Pancreas (tissue), 10 donors: ENCODE measurements around the gene SIGLEC8. TPM values are rescaled to one million over a fixed set of nuclear protein-coding genes. Genes with fewer than 3 reads are reported as not detected.
A peak's percentile ranks its signal among the peaks of the same experiment; 100 is the strongest.
"Not testable (repeated sequence)": the region's sequence is repeated elsewhere in the genome, so short reads cannot be mapped to it uniquely, and the experiment has no call there.

Experiments used
- ATAC-seq, 4 donors: fragments of 200-7000 bp; cut with Tn5 transposase; one replicate each; pipeline versions ENCODE4 v1.8.0 to v1.9.1; 2020; ENCODE audit warnings: mild to moderate bottlenecking in 4 of 4, moderate library complexity in 4 of 4
- DNase-seq, 6 donors: peaks; one replicate each; pipeline ENCODE4 v3.0.0-alpha.2; 2020
- FAIRE-seq: peaks from 2 replicates; lab custom pipeline; 2012; peaks lifted over from hg19 to GRCh38; lab: Jason Lieb, UNC
- H3K27ac ChIP-seq, 4 donors: fragments of 200-600 bp; sonication (generic); 1 replicate in 3 of 4; 2 replicates in 1 of 4; pipeline versions ENCODE4 v1.5.0 to v1.8.0; 2020
- H3K27me3 ChIP-seq, 4 donors: fragments of 200-600 bp; one replicate each; pipeline ENCODE4 v1.8.0; 2021
- H3K36me3 ChIP-seq, 3 donors: fragments of 200-600 bp; sonication (generic) in 1 of 3; one replicate each; pipeline versions ENCODE4 v1.5.0 to v1.8.0; 2020 to 2021
- H3K4me1 ChIP-seq, 3 donors: fragments of 200-600 bp; one replicate each; pipeline ENCODE4 v1.8.0; 2021
- H3K4me3 ChIP-seq, 4 donors: fragments of 200-600 bp; sonication (generic) in 2 of 4; one replicate each; pipeline versions ENCODE4 v1.5.0 to v1.8.0; 2020 to 2021
- H3K9me3 ChIP-seq, 4 donors: fragments of 200-600 bp; one replicate each; pipeline ENCODE4 v1.8.0; 2021
- CTCF ChIP-seq, 4 donors: fragments of 200-600 bp; sonication (generic) in 3 of 4; IDR thresholded peaks; one replicate each; pipeline versions ENCODE4 v1.5.0 to v1.8.0; 2021; ENCODE audit warnings: antibody characterized with exemption in 4 of 4
- WGBS, 2 donors: extraction: QIAGEN DNeasy Blood & Tissue Kit; methylation state at CpG; one replicate each; pipeline ENCODE4 v1.1.7; 2013; 5-methylcytosine and 5-hydroxymethylcytosine counted together
- intact Hi-C, 3 donors: fragments of 100-400 bp; cut with DNase I; formaldehyde crosslinking; loops; one replicate each; pipeline versions ENCODE4 v1.11.1 to v1.14.2; 2022
- polyA plus RNA-seq, 2 donors: library from polyadenylated mRNA; stranded (reverse); fragments of 200-250 nt; gene quantifications; one replicate each; pipeline ENCODE4 v1.2.3, GENCODE V29; 2013
- total RNA-seq, 6 donors: library from RNA; stranded (reverse); fragmentation: NEBNext Ultra II Directional in 4 of 6; extraction: Animal tissue kit (Norgen Biotek cat#: 25700) in 4 of 6; gene quantifications; one replicate each; pipeline versions ENCODE4 v1.2.1 to v1.2.4, GENCODE V29; 2021 to 2023
- donor health status: healthy with polysubstance abuse.
- donor health status: DM: no; HTN: no; CAD: no; lungs with moderate emphysema.
- donor health status: DM: no; HTN: no; CAD: no.
- donor health status: control.
- donor health status: control.
- donor health status: Bipolar disorder and iron deficiency.
- donor health status: DM: yes; HTN: yes; CAD: no.
- donor health status: DM: no; HTN: no; CAD: no.
- donor health status: DM: no; HTN: no; CAD: no.
- donor health status: DM: yes; HTN: yes; CAD: no.

Gene SIGLEC8
- total and polyA plus RNA-seq, 8 donors, result 0.07 to 3.8 (median 0.20) TPM; not detected in 2

DNA sequence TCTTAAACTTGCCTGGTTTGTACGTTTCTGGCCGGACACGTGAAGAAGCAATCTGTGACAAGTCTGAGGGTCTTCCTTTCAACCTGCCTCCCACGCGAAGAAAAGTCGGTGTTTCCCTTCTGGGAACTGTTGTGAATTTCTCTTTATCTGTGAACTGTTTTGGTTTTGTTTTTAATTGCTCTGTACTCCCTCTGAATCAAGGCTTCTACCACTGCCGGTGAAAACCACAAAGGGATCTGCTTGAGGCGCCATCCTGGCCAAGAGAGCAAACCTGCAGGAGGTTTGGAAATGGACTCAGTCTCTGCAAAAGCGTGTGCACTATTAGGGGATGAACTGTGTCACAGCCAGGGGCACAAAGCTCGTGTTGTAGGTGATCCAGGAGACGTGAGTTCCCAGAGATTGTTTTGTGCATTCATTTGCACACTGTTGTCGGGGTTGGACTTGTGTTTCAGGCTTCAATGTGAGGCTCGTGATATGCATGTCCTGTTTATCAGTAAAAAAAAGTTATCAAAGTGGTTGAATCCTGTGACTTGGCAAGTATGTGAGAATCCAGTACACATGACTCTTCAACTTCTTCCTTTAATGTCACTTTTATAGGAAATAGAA, 9.7 kb downstream of the SIGLEC8 start:
- intact Hi-C loops, result no loop called here
- DNase-seq (no peak), ATAC-seq (no peak), FAIRE-seq (no peak)
- WGBS, 2 donors, result 48 to 55% methylated on average over 13 of the region's 13 CpGs
- Histone ChIP-seq H3K36me3 (no peaks in the 10 kb centered on the region), H3K4me1 (no peaks in the 10 kb centered on the region), H3K27me3 (no peaks in the 10 kb centered on the region), H3K27ac (no peak overlapping the region), H3K4me3 (no peak overlapping the region), H3K9me3 (no peaks in the 10 kb centered on the region)
- TF ChIP-seq CTCF (IDR thresholded peaks at IDR 0.05), result no peak

- no peak for TF ChIP-seq CTCF (IDR thresholded peaks at IDR 0.05)
- intact Hi-C loops, result no loop called here
- no peak for DNase-seq
These were observed 10.2 kb downstream of the SIGLEC8 start for GRCh38 chr19:51448011-51448410.

DNA sequence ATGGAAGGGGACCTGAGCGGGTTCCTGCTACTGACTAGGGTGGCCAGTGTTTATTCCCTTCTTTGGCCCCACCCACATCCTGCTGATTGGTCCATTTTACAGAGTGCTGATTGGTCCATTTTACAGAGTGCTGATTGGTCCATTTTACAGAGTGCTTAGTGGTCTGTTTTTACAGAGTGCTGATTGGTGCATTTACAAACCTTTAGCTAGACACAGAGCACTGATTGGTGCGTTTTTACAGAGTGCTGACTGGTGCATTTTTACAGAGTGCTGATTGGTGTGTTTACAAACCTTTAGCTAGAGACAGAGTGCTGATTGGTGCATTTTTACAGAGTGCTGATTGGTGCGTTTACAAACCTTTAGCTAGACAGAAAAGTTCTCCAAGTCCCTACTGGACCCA, 10.7 kb downstream of the SIGLEC8 start:
- intact Hi-C loops, result not testable (repeated sequence)

More at GRCh38 chr19:51448011-51448410, 10.2 kb downstream of the SIGLEC8 start:
- no peak for FAIRE-seq
- ATAC-seq, result no peak
- H3K4me1 ChIP-seq, result no peaks in the 10 kb centered on the region
- no peak overlapping the region for H3K27ac ChIP-seq
- H3K4me3 ChIP-seq, result no peak overlapping the region
- WGBS, 2 donors, result 58 to 64% methylated on average over 7 of the region's 7 CpGs
- no peaks in the 10 kb centered on the region for H3K9me3 ChIP-seq
- H3K36me3 ChIP-seq, result no peaks in the 10 kb centered on the region
- no peaks in the 10 kb centered on the region for H3K27me3 ChIP-seq

DNA sequence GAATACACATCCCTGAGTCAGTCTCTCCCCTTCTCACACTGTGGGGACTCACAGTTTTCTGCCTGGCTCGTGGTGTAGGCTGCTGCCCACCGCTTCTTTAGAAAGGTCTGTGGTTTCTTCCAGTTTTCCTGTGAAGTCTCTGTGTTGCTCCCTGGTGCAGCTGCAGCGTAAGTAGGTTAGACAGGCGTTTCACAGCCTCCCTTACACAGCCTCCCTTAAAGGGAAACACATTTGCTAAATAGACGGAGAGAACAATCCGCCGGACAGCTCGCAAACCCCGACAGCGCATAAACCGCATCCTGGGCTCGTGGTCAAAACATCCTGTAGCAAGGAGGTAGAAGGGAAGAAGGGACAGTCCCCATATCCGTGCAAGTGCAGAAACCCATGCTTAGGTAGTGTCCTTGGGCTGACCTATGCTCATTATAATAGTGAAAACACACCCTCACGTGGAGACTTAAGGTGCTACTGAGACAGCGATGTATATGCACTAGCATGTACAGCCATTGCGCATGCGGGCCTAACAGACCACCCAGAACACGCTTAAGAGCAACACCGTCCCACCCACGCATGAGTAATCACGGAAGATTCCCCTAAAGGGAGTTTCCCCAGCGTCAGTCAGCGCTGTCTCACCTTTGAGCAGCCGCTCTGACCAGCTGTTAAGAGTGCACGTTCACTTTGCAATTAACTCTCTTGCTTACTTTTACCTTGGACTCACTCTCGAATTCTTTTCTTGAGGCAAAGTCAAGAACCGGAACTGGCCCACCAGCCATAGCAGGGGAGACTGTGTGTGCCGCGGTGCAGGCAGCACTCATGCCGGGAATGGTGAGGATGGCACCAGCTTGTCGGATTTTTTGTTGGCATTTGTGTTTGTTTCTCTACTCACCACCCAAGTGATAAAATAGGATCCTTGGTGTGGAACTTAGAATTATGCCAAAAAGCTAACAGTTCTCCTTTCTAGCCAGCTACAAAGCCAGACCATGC, 16.6 kb downstream of the SIGLEC8 start:
- intact Hi-C loops, result no loop called here
- ATAC-seq (peak in 2 of 4 donors; percentile 43 to 46), FAIRE-seq (no peak), DNase-seq (no peak)
- Histone ChIP-seq H3K4me3 (no peak overlapping the region), H3K27ac (no peak overlapping the region), H3K27me3 (peaks cover 0 to 17% (median 0%) of the 10 kb centered on the region in 4 donors), H3K36me3 (no peaks in the 10 kb centered on the region), H3K4me1 (no peaks in the 10 kb centered on the region), H3K9me3 (no peaks in the 10 kb centered on the region)
- 49 to 60% methylated on average over 30 to 31 of the region's 31 CpGs for WGBS, 2 donors
- TF ChIP-seq CTCF (IDR thresholded peaks at IDR 0.05), result no peak

More for the DNA sequence above, 10.7 kb downstream of the SIGLEC8 start:
- not testable (repeated sequence) for ATAC-seq, H3K36me3 ChIP-seq, FAIRE-seq, H3K27me3 ChIP-seq, DNase-seq, H3K27ac ChIP-seq, H3K9me3 ChIP-seq, H3K4me3 ChIP-seq, H3K4me1 ChIP-seq
- WGBS, 2 donors, result 56 to 71% methylated on average over 3 of the region's 3 CpGs

DNA sequence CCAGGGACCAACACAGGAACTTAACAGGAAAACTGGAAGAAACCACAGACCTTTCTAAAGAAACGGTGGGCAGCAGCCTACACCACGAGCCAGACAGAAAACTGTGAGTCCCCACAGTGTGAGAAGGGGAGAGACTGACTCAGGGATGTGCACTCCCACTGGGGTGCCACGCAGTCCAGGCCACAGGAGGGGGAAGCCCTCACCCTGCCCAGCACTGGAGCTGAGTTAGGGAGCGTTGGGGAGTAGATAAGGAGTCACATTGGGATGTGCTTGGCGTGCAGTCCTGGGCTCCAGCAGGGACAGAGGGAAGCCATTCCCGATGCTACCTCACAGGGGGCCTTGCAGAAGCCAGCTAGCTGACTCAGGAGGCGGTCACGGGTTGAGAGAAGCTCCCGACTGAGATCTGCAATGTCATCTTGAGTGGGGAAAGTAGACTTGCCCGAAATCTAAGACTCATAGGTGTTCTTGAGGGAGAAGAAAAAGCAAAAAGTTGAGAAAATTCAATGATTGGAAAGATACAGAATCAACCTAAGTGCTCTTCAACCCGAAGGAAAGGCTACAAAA, 17.3 kb downstream of the SIGLEC8 start:
- Histone ChIP-seq H3K36me3 (no peaks in the 10 kb centered on the region), H3K27me3 (peaks cover 0 to 20% (median 0%) of the 10 kb centered on the region in 4 donors), H3K9me3 (no peaks in the 10 kb centered on the region), H3K4me3 (no peak overlapping the region), H3K27ac (no peak overlapping the region), H3K4me1 (no peaks in the 10 kb centered on the region)
- DNase-seq (no peak), ATAC-seq (peak in 1 of 4 donors; percentile 57), FAIRE-seq (no peak)
- 17 to 32% methylated on average over 11 of the region's 11 CpGs for WGBS, 2 donors
- intact Hi-C loops, result no loop called here
- TF ChIP-seq CTCF (IDR thresholded peaks at IDR 0.05), result no peak
